HG03442 (cell line): ENCODE data around the gene SGPL1.
"Not testable (repeated sequence)": the region's sequence is repeated elsewhere in the genome, so short reads cannot be mapped to it uniquely, and the experiment has no call there.

Experiments
- ATAC-seq: cut with Tn5 transposase; IDR thresholded peaks from one replicate; pipeline ENCODE4 v1.9.1; 2021; ENCODE audit warnings: mild to moderate bottlenecking, moderate library complexity; ENCODE audit not compliant: unreplicated experiment

The SGPL1 gene

GRCh38 chr10:70840836-70841235, 25.1 kb downstream of the SGPL1 start:
- ATAC-seq, result no peak

GRCh38 chr10:70843333-70843732, 27.6 kb downstream of the SGPL1 start:
- no peak for ATAC-seq

GRCh38 chr10:70843776-70844489, 28.2 kb downstream of the SGPL1 start:
- ATAC-seq, result no peak

- no peak for ATAC-seq
These were observed 29.5 kb downstream of the SGPL1 start for GRCh38 chr10:70845256-70845655.

GRCh38 chr10:70845816-70846215, 30.1 kb downstream of the SGPL1 start:
- ATAC-seq, result no peak

- ATAC-seq, result no peak
These were observed 31.0 kb downstream of the SGPL1 start for GRCh38 chr10:70846795-70847194.

GRCh38 chr10:70847659-70848360, 32.1 kb downstream of the SGPL1 start:
- no peak for ATAC-seq

- no peak for ATAC-seq
These were observed 33.9 kb downstream of the SGPL1 start for GRCh38 chr10:70849582-70850016.

GRCh38 chr10:70850097-70850496, 34.3 kb downstream of the SGPL1 start:
- no peak for ATAC-seq

- ATAC-seq, result no peak
These were observed 36.1 kb downstream of the SGPL1 start for GRCh38 chr10:70851597-70852475.

- ATAC-seq, result no peak
These were observed 37.3 kb downstream of the SGPL1 start for GRCh38 chr10:70853038-70853437.

GRCh38 chr10:70853457-70853856, 37.7 kb downstream of the SGPL1 start:
- ATAC-seq, result no peak

- ATAC-seq, result no peak
These were observed 40.7 kb downstream of the SGPL1 start for GRCh38 chr10:70856454-70856853.

- no peak for ATAC-seq
These were observed 43.0 kb downstream of the SGPL1 start for GRCh38 chr10:70858759-70859158.

GRCh38 chr10:70861495-70862197, 45.9 kb downstream of the SGPL1 start:
- not testable (repeated sequence) for ATAC-seq

GRCh38 chr10:70863470-70864160, 47.9 kb downstream of the SGPL1 start:
- ATAC-seq, result no peak

GRCh38 chr10:70864935-70865334, 49.2 kb downstream of the SGPL1 start:
- no peak for ATAC-seq

- ATAC-seq, result no peak
These were observed 50.7 kb downstream of the SGPL1 start for GRCh38 chr10:70866424-70866823.

- no peak for ATAC-seq
These were observed 56.5 kb downstream of the SGPL1 start for GRCh38 chr10:70872291-70872690.

- ATAC-seq, result no peak
These were observed 58.3 kb downstream of the SGPL1 start for GRCh38 chr10:70874061-70874460.
